ENCODE results near the gene ISG20.

ISG20 gene

DNA sequence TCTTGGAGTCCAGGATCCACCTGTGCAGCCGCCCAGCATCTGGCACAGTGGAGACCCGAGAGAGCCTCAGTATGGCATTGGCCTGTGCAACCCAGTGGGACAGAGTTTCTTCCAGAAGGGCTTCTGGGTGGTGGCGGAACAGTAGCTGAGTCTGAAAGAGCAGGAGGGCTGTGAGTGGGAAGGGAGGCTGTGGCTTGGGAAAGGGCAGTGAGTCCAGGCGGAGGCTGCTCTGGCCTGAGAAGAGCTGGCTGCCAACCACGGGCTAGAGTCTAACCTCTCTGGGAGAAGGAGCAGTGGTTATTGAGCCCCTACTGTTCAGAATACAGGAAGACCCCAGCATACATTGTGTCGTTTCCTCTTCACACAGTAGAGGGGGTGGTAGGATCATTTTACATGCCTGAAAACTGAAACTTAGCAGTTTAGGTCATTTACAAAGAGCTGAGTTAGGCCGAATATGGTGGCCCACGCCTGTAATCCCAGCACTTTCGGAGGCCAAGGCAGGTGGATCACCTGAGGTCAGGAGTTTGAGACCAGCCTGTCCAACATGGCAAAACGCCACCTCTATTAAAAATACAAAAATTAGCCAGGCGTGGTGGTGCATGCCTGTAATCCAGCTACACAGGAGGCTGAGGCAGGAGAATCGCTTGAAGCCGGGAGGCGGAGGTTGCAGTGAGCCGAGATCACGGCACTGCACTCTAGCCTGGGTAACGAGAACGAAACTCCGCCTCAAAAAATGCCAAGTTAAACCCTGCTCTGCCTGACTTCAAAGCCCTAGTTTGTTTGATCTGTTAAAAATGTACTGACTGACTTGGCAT is 14.5 kb upstream of the ISG20 start:
- ChIA-PET CTCF (interaction anchor here (0.5 to 2.0 kb wide), 6 partner anchors 14 to 271 kb away, joined by 3 to 7 read pairs (median 4); partner anchors contain the start of genes HAPLN3 and ISG20), POLR2A (interaction anchor here (1.3 kb wide), 1 partner anchor 8 kb away, joined by 4 read pairs; no protein-coding TSS in a partner anchor)
- no peak overlapping the region for H3K27ac ChIP-seq (ENCODE audit: extremely low read depth, low read depth, low read length)
- peaks cover 29 to 66% of the 10 kb centered on the region in 2 experiments for H3K36me3 ChIP-seq (ENCODE audit: control insufficient read depth in 2 of 2, insufficient read depth in 1 of 2, low read length in 2 of 2)
- peaks cover 15% of the 10 kb centered on the region for H3K4me1 ChIP-seq (ENCODE audit: control insufficient read depth, insufficient read depth, low read length)
- no peak for TF ChIP-seq ZNF138 (tag by site-specific recombination; IDR thresholded peaks at IDR 0.05; ENCODE audit: borderline replicate concordance)
- TF ChIP-seq, protein P1, sequence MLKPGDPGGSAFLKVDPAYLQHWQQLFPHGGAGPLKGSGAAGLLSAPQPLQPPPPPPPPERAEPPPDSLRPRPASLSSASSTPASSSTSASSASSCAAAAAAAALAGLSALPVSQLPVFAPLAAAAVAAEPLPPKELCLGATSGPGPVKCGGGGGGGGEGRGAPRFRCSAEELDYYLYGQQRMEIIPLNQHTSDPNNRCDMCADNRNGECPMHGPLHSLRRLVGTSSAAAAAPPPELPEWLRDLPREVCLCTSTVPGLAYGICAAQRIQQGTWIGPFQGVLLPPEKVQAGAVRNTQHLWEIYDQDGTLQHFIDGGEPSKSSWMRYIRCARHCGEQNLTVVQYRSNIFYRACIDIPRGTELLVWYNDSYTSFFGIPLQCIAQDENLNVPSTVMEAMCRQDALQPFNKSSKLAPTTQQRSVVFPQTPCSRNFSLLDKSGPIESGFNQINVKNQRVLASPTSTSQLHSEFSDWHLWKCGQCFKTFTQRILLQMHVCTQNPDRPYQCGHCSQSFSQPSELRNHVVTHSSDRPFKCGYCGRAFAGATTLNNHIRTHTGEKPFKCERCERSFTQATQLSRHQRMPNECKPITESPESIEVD (tag by site-specific recombination; IDR thresholded peaks at IDR 0.05): no peak
- TF ChIP-seq ZNF521 (tag by site-specific recombination; IDR thresholded peaks at IDR 0.05): no peak
- TF ChIP-seq OSR2 (tag by site-specific recombination; IDR thresholded peaks at IDR 0.05): peak; percentile 76
- TF ChIP-seq, protein P2, sequence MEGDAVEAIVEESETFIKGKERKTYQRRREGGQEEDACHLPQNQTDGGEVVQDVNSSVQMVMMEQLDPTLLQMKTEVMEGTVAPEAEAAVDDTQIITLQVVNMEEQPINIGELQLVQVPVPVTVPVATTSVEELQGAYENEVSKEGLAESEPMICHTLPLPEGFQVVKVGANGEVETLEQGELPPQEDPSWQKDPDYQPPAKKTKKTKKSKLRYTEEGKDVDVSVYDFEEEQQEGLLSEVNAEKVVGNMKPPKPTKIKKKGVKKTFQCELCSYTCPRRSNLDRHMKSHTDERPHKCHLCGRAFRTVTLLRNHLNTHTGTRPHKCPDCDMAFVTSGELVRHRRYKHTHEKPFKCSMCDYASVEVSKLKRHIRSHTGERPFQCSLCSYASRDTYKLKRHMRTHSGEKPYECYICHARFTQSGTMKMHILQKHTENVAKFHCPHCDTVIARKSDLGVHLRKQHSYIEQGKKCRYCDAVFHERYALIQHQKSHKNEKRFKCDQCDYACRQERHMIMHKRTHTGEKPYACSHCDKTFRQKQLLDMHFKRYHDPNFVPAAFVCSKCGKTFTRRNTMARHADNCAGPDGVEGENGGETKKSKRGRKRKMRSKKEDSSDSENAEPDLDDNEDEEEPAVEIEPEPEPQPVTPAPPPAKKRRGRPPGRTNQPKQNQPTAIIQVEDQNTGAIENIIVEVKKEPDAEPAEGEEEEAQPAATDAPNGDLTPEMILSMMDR (tag by site-specific recombination; IDR thresholded peaks at IDR 0.05): peak; percentile 86
- TF ChIP-seq ZFHX2 (tag by site-specific recombination; conservative IDR thresholded peaks at IDR 0.05): 0 out of 2 replicates have a peak, but pooled peaks have one; percentile 16
- TF ChIP-seq ZNF600 (tag by site-specific recombination; IDR thresholded peaks at IDR 0.05): peak; percentile 91
- TF ChIP-seq ZNF654 (tag by site-specific recombination; IDR thresholded peaks at IDR 0.05; ENCODE audit: low read depth): peak; percentile 39
- no peak overlapping the region for H3K4me3 ChIP-seq (ENCODE audit: low read depth, low read length)
- no peaks in the 10 kb centered on the region for H3K9me3 ChIP-seq (ENCODE audit: control insufficient read depth, insufficient read depth, low read depth, low read length)

DNA sequence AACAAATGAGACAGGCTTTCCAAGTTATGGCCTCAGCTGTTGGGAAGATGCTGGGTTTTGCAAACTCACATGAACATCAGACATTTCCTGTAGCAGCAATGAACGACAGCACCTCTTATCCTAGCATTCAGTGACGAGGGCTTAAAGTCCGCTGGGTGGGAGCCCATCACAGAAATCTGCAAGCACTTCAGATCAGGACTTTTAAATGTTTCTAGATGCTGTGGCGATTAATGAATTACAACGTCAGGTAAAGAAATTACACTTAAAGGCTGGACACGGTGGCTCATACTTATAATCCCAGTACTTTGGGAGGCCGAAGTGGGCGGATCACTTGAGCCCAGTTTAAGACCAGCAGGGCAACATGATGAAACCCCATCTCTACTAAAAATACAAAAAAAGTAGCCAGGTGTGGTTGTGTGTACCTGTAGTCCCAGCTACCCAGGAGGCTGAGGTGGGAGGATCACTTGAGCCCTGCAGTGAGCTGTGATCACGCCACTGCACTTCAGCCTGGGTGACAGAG is 13.8 kb upstream of the ISG20 start:
- Histone ChIP-seq H3K27ac (ENCODE audit: extremely low read depth, low read depth, low read length) (no peak overlapping the region), H3K4me3 (ENCODE audit: low read depth, low read length) (no peak overlapping the region), H3K9me3 (ENCODE audit: control insufficient read depth, insufficient read depth, low read depth, low read length) (no peaks in the 10 kb centered on the region), H3K4me1 (ENCODE audit: control insufficient read depth, insufficient read depth, low read length) (peaks cover 15% of the 10 kb centered on the region), H3K36me3 (ENCODE audit: control insufficient read depth in 2 of 2, insufficient read depth in 1 of 2, low read length in 2 of 2) (peaks cover 35 to 73% of the 10 kb centered on the region in 2 experiments)
- CTCF ChIA-PET: interaction anchor here (0.5 to 2.0 kb wide), 6 partner anchors 14 to 270 kb away, joined by 3 to 7 read pairs (median 4); partner anchors contain the start of genes HAPLN3 and ISG20
- no peak for TF ChIP-seq TRIM28 (IDR thresholded peaks at IDR 0.05; ENCODE audit: borderline replicate concordance, low read length)
- TF ChIP-seq, protein P3, sequence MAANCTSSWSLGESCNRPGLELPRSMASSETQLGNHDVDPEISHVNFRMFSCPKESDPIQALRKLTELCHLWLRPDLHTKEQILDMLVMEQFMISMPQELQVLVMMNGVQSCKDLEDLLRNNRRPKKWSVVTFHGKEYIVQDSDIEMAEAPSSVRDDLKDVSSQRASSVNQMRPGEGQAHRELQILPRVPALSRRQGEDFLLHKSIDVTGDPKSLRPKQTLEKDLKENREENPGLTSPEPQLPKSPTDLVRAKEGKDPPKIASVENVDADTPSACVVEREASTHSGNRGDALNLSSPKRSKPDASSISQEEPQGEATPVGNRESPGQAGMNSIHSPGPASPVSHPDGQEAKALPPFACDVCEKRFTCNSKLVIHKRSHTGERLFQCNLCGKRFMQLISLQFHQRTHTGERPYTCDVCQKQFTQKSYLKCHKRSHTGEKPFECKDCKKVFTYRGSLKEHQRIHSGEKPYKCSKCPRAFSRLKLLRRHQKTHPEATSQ (tag by site-specific recombination; IDR thresholded peaks at IDR 0.05): no peak
- no peak for TF ChIP-seq ZNF416 (tag by site-specific recombination; IDR thresholded peaks at IDR 0.05)
- TF ChIP-seq, protein P4, sequence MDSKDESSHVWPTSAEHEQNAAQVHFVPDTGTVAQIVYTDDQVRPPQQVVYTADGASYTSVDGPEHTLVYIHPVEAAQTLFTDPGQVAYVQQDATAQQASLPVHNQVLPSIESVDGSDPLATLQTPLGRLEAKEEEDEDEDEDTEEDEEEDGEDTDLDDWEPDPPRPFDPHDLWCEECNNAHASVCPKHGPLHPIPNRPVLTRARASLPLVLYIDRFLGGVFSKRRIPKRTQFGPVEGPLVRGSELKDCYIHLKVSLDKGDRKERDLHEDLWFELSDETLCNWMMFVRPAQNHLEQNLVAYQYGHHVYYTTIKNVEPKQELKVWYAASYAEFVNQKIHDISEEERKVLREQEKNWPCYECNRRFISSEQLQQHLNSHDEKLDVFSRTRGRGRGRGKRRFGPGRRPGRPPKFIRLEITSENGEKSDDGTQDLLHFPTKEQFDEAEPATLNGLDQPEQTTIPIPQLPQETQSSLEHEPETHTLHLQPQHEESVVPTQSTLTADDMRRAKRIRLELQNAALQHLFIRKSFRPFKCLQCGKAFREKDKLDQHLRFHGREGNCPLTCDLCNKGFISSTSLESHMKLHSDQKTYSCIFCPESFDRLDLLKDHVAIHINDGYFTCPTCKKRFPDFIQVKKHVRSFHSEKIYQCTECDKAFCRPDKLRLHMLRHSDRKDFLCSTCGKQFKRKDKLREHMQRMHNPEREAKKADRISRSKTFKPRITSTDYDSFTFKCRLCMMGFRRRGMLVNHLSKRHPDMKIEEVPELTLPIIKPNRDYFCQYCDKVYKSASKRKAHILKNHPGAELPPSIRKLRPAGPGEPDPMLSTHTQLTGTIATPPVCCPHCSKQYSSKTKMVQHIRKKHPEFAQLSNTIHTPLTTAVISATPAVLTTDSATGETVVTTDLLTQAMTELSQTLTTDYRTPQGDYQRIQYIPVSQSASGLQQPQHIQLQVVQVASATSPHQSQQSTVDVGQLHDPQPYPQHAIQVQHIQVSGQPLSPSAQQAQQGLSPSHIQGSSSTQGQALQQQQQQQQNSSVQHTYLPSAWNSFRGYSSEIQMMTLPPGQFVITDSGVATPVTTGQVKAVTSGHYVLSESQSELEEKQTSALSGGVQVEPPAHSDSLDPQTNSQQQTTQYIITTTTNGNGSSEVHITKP (tag by site-specific recombination; IDR thresholded peaks at IDR 0.05): no peak
- no peak for TF ChIP-seq ZBTB1 (tag by site-specific recombination; IDR thresholded peaks at IDR 0.05)
- peak; percentile 84; the same call in 1 of the 2 replicates for TF ChIP-seq GLI4 (tag by site-specific recombination; IDR thresholded peaks at IDR 0.05)
- TF ChIP-seq ZNF223 (tag by site-specific recombination; IDR thresholded peaks at IDR 0.05): no peak
- TF ChIP-seq ZNF341 (tag by site-specific recombination; IDR thresholded peaks at IDR 0.05; ENCODE audit: low read depth): no peak
- POLR2A ChIA-PET: no interaction called here
